A549 (cell line): ENCODE data around the gene LRGUK. TPM values are rescaled to one million over a fixed set of nuclear protein-coding genes. Genes with fewer than 3 reads are reported as not detected.
"Not testable (repeated sequence)": the region's sequence is repeated elsewhere in the genome, so short reads cannot be mapped to it uniquely, and the experiment has no call there.

Experiments
- ATAC-seq, 2 experiments: fragments of 200-7000 bp in 1 of 2; fragments of >200 bp in 1 of 2; cut with Nextera tagmentation in 1 of 2; cut with Tn5 transposase in 1 of 2; 3 replicates each; pipeline versions ENCODE4 v1.8.0 to v1.9.1; 2018 to 2020; ENCODE audit warnings: mild to moderate bottlenecking in 1 of 2, moderate library complexity in 1 of 2
- CTCF ChIA-PET: fragments of 300-600 bp; sonication (Branson Sonifier 250); formaldehyde crosslinking; extraction: SDS; loops from one replicate; lab custom pipeline; 2021; ENCODE audit warnings: antibody characterized with exemption, inconsistent platforms; lab: Yijun Ruan, JAX
- POLR2A ChIA-PET: fragments of 350-600 bp; formaldehyde crosslinking; extraction: SDS; loops from one replicate; lab custom pipeline; 2021; ENCODE audit warnings: antibody characterized with exemption, inconsistent platforms; lab: Yijun Ruan, JAX
- DNase-seq, 2 experiments: peaks; one replicate each; pipeline versions ENCODE4 v3.0.0 to v3.0.0-alpha.2; 2011 to 2016; ENCODE audit warnings: low read depth in 1 of 2, low spot score in 1 of 2
- FAIRE-seq: peaks from 2 replicates; lab custom pipeline; 2011; peaks lifted over from hg19 to GRCh38; lab: Jason Lieb, UNC
- H3K27ac ChIP-seq, 2 experiments: fragments of >200 bp; sonication (Bioruptor Twin); formaldehyde crosslinking; 3 replicates each; pipeline ENCODE4 v1.5.1; 2016 to 2017
- H3K4me1 ChIP-seq: fragments of >200 bp; sonication (Bioruptor Twin); formaldehyde crosslinking; 3 replicates; pipeline ENCODE4 v1.6.1; 2016
- H3K4me2 ChIP-seq: fragments of >200 bp; sonication (Bioruptor Twin); formaldehyde crosslinking; 3 replicates; pipeline ENCODE4 v1.6.1; 2016
- H3K4me3 ChIP-seq: fragments of >200 bp; sonication (Bioruptor Twin); formaldehyde crosslinking; 3 replicates; pipeline ENCODE4 v1.5.1; 2016
- H3K9me3 ChIP-seq: fragments of >200 bp; sonication (Bioruptor Twin); formaldehyde crosslinking; 3 replicates; pipeline ENCODE4 v1.6.1; 2016
- CEBPB ChIP-seq, 2 experiments: fragments of >200 bp in 1 of 2; sonication (Bioruptor Twin) in 1 of 2; formaldehyde crosslinking in 1 of 2; IDR thresholded peaks; 2 replicates each; pipeline ENCODE4 v1.6.1; 2012 to 2016
- CHD4 ChIP-seq: fragments of 200-600 bp; sonication (generic); IDR thresholded peaks from 2 replicates; pipeline ENCODE4 v1.6.1; 2016; ENCODE audit warnings: antibody characterized with exemption, mild to moderate bottlenecking, borderline replicate concordance
- EHF ChIP-seq: fragments of 250-450 bp; sonication (Bioruptor Pico); IDR thresholded peaks from 2 replicates; pipeline ENCODE4 v1.5.0; 2020; ENCODE audit warnings: mild to moderate bottlenecking
- ELK1 ChIP-seq: fragments of 150-350 bp; IDR thresholded peaks from 2 replicates; pipeline ENCODE4 v1.6.1; 2014; ENCODE audit warnings: low read depth, mild to moderate bottlenecking, low read length
- ESRRA ChIP-seq: fragments of 150-350 bp; IDR thresholded peaks from 2 replicates; pipeline ENCODE4 v1.6.1; 2014; ENCODE audit warnings: mild to moderate bottlenecking, low read length, borderline replicate concordance
- HOXB13 ChIP-seq: fragments of 250-450 bp; sonication (Bioruptor Pico); IDR thresholded peaks from 2 replicates; pipeline ENCODE4 v1.5.0; 2020; ENCODE audit warnings: low read depth, mild to moderate bottlenecking, moderate library complexity
- KDM5A ChIP-seq: fragments of 200-600 bp; sonication (generic); IDR thresholded peaks from 2 replicates; pipeline ENCODE4 v1.6.1; 2016; ENCODE audit warnings: antibody characterized with exemption, mild to moderate bottlenecking
- MAFK ChIP-seq: fragments of 450-650 bp; IDR thresholded peaks from 2 replicates; pipeline ENCODE4 v1.6.1; 2014; ENCODE audit not compliant: partially characterized antibody
- MAX ChIP-seq: IDR thresholded peaks from 2 replicates; pipeline ENCODE4 v1.6.1; 2012
- MAZ ChIP-seq: fragments of 150-350 bp; IDR thresholded peaks from 2 replicates; pipeline ENCODE4 v1.6.1; 2014; ENCODE audit warnings: antibody characterized with exemption, low read depth, low read length, borderline replicate concordance
- POLR2A ChIP-seq: IDR thresholded peaks from 2 replicates; pipeline ENCODE4 v1.6.1; 2012; ENCODE audit warnings: mild to moderate bottlenecking, low read length
- RCOR1 ChIP-seq: fragments of 150-350 bp; IDR thresholded peaks from 2 replicates; pipeline ENCODE4 v1.6.1; 2014; ENCODE audit warnings: antibody characterized with exemption, low read length, low read depth
- RNF2 ChIP-seq: fragments of 200-600 bp; sonication (generic); IDR thresholded peaks from 2 replicates; pipeline ENCODE4 v1.6.1; 2016; ENCODE audit warnings: low read depth, mild to moderate bottlenecking, antibody characterized with exemption, moderate library complexity, borderline replicate concordance
- WGBS: methylation state at CpG from one replicate; pipeline ENCODE4 v1.1.6; 2017; ENCODE audit errors: missing lambda C conversion rate; 5-methylcytosine and 5-hydroxymethylcytosine counted together
- polyA plus RNA-seq, 4 experiments: library from polyadenylated mRNA; depleted of rRNA in 3 of 4; stranded (reverse); fragments of >200 nt; fragmentation: RNase III in 1 of 4; extraction: RNeasy Plus Mini Kit Qiagen cat#74134 plus additional on column Dnase treatment in 1 of 4; gene quantifications; 2 replicates in 3 of 4; 3 replicates in 1 of 4; pipeline ENCODE4 v1.2.3, GENCODE V29; 2011 to 2017

The LRGUK gene
- polyA plus RNA-seq, 2 of the 4 experiments (the other 2 are of a cell fraction) = 0.28 to 0.32 TPM

- POLR2A ChIA-PET = no interaction called here
- 0 out of 3 replicates have a peak, but pooled peaks cover 4% of the 10 kb centered on the region for H3K4me1 ChIP-seq
- no peak for TF ChIP-seq MAFK
- TF ChIP-seq, all 56 proteins: peak for 0
- DNase-seq (no peak), ATAC-seq (no peak), FAIRE-seq (no peak)
- Histone ChIP-seq H3K9me3 (no peaks in the 10 kb centered on the region), H3K4me3 (no peak overlapping the region), H3K27ac (no peak overlapping the region), H3K4me2 (no peak overlapping the region)
- CTCF ChIA-PET = interaction anchor here (0.7 to 1.4 kb wide), 5 partner anchors 8 to 31 kb away, joined by 3 read pairs; no protein-coding TSS in a partner anchor
Measured at GRCh38 chr7:134211817-134212216, 84.7 kb downstream of the LRGUK start.

GRCh38 chr7:134212576-134213546 is 85.7 kb downstream of the LRGUK start:
- Histone ChIP-seq H3K4me2 (no peak overlapping the region), H3K9me3 (no peaks in the 10 kb centered on the region), H3K4me1 (0 out of 3 replicates have a peak, but pooled peaks cover 4% of the 10 kb centered on the region), H3K27ac (no peak overlapping the region), H3K4me3 (no peak overlapping the region)
- DNase-seq (peak in 1 of 2 experiments; percentile 17), ATAC-seq (peak; percentile 49 to 51; a peak in 3 of 6 replicates), FAIRE-seq (no peak)
- 73% methylated on average over 13 of the region's 13 CpGs for WGBS
- TF ChIP-seq ELK1 (no peak), CHD4 (no peak), CEBPB (IDR thresholded peaks at IDR 0.05) (0 out of 4 replicates have a peak, but pooled peaks of 1 of the 2 experiments have one; percentile 4)
- CTCF ChIA-PET = interaction anchor here (0.7 to 1.5 kb wide), 8 partner anchors 9 to 220 kb away, joined by 3 to 6 read pairs (median 3); no protein-coding TSS in a partner anchor
- POLR2A ChIA-PET = no interaction called here

DNA sequence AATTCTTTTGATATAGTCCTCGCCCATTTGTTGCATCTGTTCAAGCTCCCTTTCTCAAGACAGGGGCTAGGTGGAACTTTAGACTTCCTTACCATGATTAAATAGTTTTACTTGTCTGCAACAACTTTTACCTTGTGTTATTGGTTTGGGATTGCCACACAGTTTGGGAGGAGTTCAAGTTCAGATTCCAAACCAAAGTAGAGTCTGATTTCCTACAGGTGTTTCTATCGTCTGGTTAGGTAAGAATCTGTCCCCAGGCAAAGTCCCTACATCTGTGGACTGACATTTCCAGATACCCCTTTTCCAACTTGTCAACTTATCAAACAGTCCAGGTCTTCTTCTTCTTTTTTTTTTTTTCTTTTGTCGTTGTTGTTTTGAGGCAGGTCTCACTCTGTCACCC is 93.1 kb downstream of the LRGUK start:
- POLR2A ChIA-PET = no interaction called here
- WGBS = 43% methylated on average over 3 of the region's 3 CpGs
- Histone ChIP-seq H3K4me1 (no peaks in the 10 kb centered on the region), H3K27ac (no peak overlapping the region), H3K9me3 (no peaks in the 10 kb centered on the region), H3K4me3 (no peak overlapping the region), H3K4me2 (no peak overlapping the region)
- CTCF ChIA-PET = no interaction called here
- no peak for DNase-seq
- FAIRE-seq = no peak
- TF ChIP-seq MAX (no peak), EHF (CRISPR knock-in tag) (no peak), ESRRA (no peak), HOXB13 (CRISPR knock-in tag) (no peak), RCOR1 (no peak), MAZ (no peak), POLR2A (no peak), RNF2 (no peak), CHD4 (no peak), KDM5A (no peak)
- ATAC-seq = no peak

DNA sequence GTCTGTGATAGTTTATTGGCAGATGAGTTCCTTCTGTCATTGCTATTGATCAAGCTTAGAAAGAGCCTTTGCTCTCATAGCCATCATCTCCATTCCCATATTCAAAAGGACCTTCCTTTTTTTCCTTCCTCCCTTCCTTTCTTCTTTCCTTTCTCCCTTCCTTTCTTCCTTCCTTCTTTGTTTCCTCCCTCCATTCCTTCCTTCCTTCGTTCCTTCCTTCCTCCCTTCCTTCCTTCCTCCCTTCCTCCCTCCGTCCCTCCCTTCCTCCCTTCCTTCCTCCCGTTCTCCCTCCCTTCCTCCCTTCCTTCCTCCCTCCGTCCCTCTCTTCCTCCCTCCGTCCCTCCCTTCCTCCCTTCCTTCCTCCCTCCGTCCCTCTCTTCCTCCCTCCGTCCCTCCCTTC is 104.2 kb downstream of the LRGUK start:
- H3K9me3 ChIP-seq = peaks cover 27% of the 10 kb centered on the region
- CTCF ChIA-PET = interaction anchor here (1.3 kb wide), 2 partner anchors 25 to 26 kb away, joined by 3 read pairs; no protein-coding TSS in a partner anchor
- H3K4me3 ChIP-seq, ATAC-seq, H3K4me1 ChIP-seq, POLR2A ChIA-PET, H3K27ac ChIP-seq, DNase-seq, H3K4me2 ChIP-seq, FAIRE-seq: not testable (repeated sequence)
- 46% methylated on average over 6 of the region's 7 CpGs for WGBS
